Brain microvascular endothelial cell (primary cell): ENCODE data around the gene TMEM51.

Source experiments
- DNase-seq: peaks from one replicate; pipeline ENCODE4 v3.0.0-alpha.2; 2020
- H3K27ac ChIP-seq: fragments of 250-450 bp; sonication (Bioruptor Pico); 2 replicates; pipeline ENCODE4 v1.5.1; 2020; ENCODE audit warnings: mild to moderate bottlenecking, moderate library complexity
- H3K27me3 ChIP-seq: fragments of 250-450 bp; sonication (Bioruptor Pico); replicated peaks from 2 replicates; pipeline ENCODE4 v1.5.1; 2020; ENCODE audit warnings: mild to moderate bottlenecking
- H3K36me3 ChIP-seq: fragments of 250-450 bp; sonication (Bioruptor Pico); replicated peaks from 2 replicates; pipeline ENCODE4 v1.5.1; 2020; ENCODE audit warnings: mild to moderate bottlenecking
- H3K4me3 ChIP-seq: 2 replicates; pipeline ENCODE4 v1.5.1; 2011; ENCODE audit warnings: low read depth, mild to moderate bottlenecking, control low read depth, low read length, moderate library complexity
- CTCF ChIP-seq: IDR thresholded peaks from 2 replicates; pipeline ENCODE4 v1.5.1; 2011; ENCODE audit warnings: low read depth, mild to moderate bottlenecking, moderate library complexity, low read length, control low read depth, inconsistent platforms; ENCODE audit errors: missing control alignments
- in situ Hi-C: cut with HindIII; loops from 2 replicates; pipeline ENCODE4 v1.10.0; 2017; ENCODE audit warnings: low sequenced_read_pairs, low pct_ligation_motif_present

TMEM51 gene

GRCh38 chr1:15214527-15214926, 61.0 kb downstream of the TMEM51 start:
- DNase-seq = peak; percentile 70
- Histone ChIP-seq H3K27me3 (no peaks in the 10 kb centered on the region), H3K4me3 (no peak overlapping the region), H3K27ac (no peak overlapping the region), H3K36me3 (no peaks in the 10 kb centered on the region)
- TF ChIP-seq CTCF = no peak
- in situ Hi-C loops = no loop called here

GRCh38 chr1:15215116-15215515, 61.6 kb downstream of the TMEM51 start:
- no peak for DNase-seq
- Histone ChIP-seq H3K27me3 (no peaks in the 10 kb centered on the region), H3K27ac (no peak overlapping the region), H3K36me3 (no peaks in the 10 kb centered on the region), H3K4me3 (no peak overlapping the region)
- in situ Hi-C loops = no loop called here
- no peak for TF ChIP-seq CTCF

- Histone ChIP-seq H3K27ac (no peak overlapping the region), H3K27me3 (no peaks in the 10 kb centered on the region), H3K4me3 (no peak overlapping the region), H3K36me3 (no peaks in the 10 kb centered on the region)
- no peak for TF ChIP-seq CTCF
- in situ Hi-C loops = no loop called here
- DNase-seq = no peak
Observed at GRCh38 chr1:15217654-15218053, 64.1 kb downstream of the TMEM51 start.

- peak overlapping the region; percentile 15 for H3K27ac ChIP-seq
- DNase-seq = peak; percentile 89
Observed at GRCh38 chr1:15218287-15219279, 65.0 kb downstream of the TMEM51 start.

GRCh38 chr1:15219280-15220023, 65.9 kb downstream of the TMEM51 start:
- no peak for DNase-seq
- Histone ChIP-seq H3K27ac (no peak overlapping the region), H3K36me3 (no peaks in the 10 kb centered on the region), H3K27me3 (no peaks in the 10 kb centered on the region), H3K4me3 (no peak overlapping the region)
- TF ChIP-seq CTCF = no peak
- in situ Hi-C loops = no loop called here

More at GRCh38 chr1:15218287-15219279, 65.0 kb downstream of the TMEM51 start:
- Histone ChIP-seq H3K27me3 (no peaks in the 10 kb centered on the region), H3K36me3 (no peaks in the 10 kb centered on the region), H3K4me3 (no peak overlapping the region)
- TF ChIP-seq CTCF = no peak
- in situ Hi-C loops = no loop called here
